HEK293 (cell line): ENCODE measurements around the gene C1orf115.

Experiments used
- CTCF ChIA-PET: fragments of 350-600 bp; formaldehyde crosslinking; extraction: SDS; loops from one replicate; lab custom pipeline; 2021; ENCODE audit warnings: antibody characterized with exemption; lab: Yijun Ruan, JAX
- POLR2A ChIA-PET: fragments of 300-600 bp; formaldehyde crosslinking; extraction: SDS; loops from one replicate; lab custom pipeline; 2020; ENCODE audit warnings: antibody characterized with exemption, inconsistent platforms; lab: Yijun Ruan, JAX
- H3K27ac ChIP-seq: fragments of 200-500 bp; sonication (Bioruptor generic); 2 replicates; pipeline ENCODE4 v1.5.1; 2014; ENCODE audit warnings: low read depth, low read length, control low read depth, inconsistent platforms; ENCODE audit errors: extremely low read depth
- H3K36me3 ChIP-seq, 2 experiments: fragments of 200-500 bp in 1 of 2; sonication (Bioruptor generic) in 1 of 2; 1 replicate in 1 of 2; 2 replicates in 1 of 2; pipeline ENCODE4 v1.5.1; 2014 to 2017; ENCODE audit warnings: inconsistent platforms in 2 of 2, low read length in 2 of 2; ENCODE audit not compliant: control insufficient read depth in 2 of 2, insufficient read depth in 1 of 2
- H3K4me1 ChIP-seq: fragments of 200-500 bp; sonication (Bioruptor generic); 2 replicates; pipeline ENCODE4 v1.5.1; 2014; ENCODE audit warnings: mild to moderate bottlenecking, low read length, inconsistent platforms; ENCODE audit not compliant: control insufficient read depth, insufficient read depth
- H3K4me3 ChIP-seq: 2 replicates; pipeline ENCODE4 v1.5.1; 2011; ENCODE audit warnings: low read depth, mild to moderate bottlenecking, control low read depth, low read length, moderate library complexity
- H3K9me3 ChIP-seq: fragments of 200-500 bp; sonication (Bioruptor generic); 2 replicates; pipeline ENCODE4 v1.5.1; 2014; ENCODE audit warnings: low read depth, low read length, inconsistent platforms; ENCODE audit not compliant: control insufficient read depth, insufficient read depth
- BCL11B ChIP-seq: fragments of 450-650 bp; formaldehyde crosslinking; IDR thresholded peaks from 2 replicates; pipeline ENCODE4 v1.5.1; 2016; ENCODE audit warnings: low read depth, missing biosample characterization, missing genetic modification characterization
- KLF10 ChIP-seq: fragments of 450-650 bp; IDR thresholded peaks from 2 replicates; pipeline ENCODE4 v1.5.1; 2018; ENCODE audit warnings: missing biosample characterization, mild to moderate bottlenecking, missing genetic modification characterization
- KLF7 ChIP-seq: fragments of 450-650 bp; formaldehyde crosslinking; IDR thresholded peaks from 2 replicates; pipeline ENCODE4 v1.5.1; 2016; ENCODE audit warnings: missing biosample characterization, missing genetic modification characterization, borderline replicate concordance
- KLF9 ChIP-seq: fragments of 450-650 bp; formaldehyde crosslinking; IDR thresholded peaks from 2 replicates; pipeline ENCODE4 v1.5.1; 2016; ENCODE audit warnings: missing biosample characterization, missing genetic modification characterization, low read depth
- TRIM28 ChIP-seq: IDR thresholded peaks from 2 replicates; pipeline ENCODE4 v1.6.1; 2011; ENCODE audit warnings: low read length, control low read depth, borderline replicate concordance
- YY1 ChIP-seq: fragments of 450-650 bp; formaldehyde crosslinking; IDR thresholded peaks from 2 replicates; pipeline ENCODE4 v1.5.1; 2018; ENCODE audit warnings: missing biosample characterization, missing genetic modification characterization
- YY2 ChIP-seq: fragments of 450-650 bp; formaldehyde crosslinking; IDR thresholded peaks from 2 replicates; pipeline ENCODE4 v1.5.1; 2016; ENCODE audit warnings: missing biosample characterization, missing genetic modification characterization
- ZEB2 ChIP-seq: fragments of 450-650 bp; formaldehyde crosslinking; IDR thresholded peaks from 2 replicates; pipeline ENCODE4 v1.5.1; 2016; ENCODE audit warnings: missing biosample characterization, missing genetic modification characterization
- ZFHX2 ChIP-seq: fragments of 450-650 bp; formaldehyde crosslinking; conservative IDR thresholded peaks from 2 replicates; pipeline ENCODE4 v1.5.1; 2016; ENCODE audit warnings: missing biosample characterization, missing genetic modification characterization
- ZNF121 ChIP-seq: fragments of 450-650 bp; formaldehyde crosslinking; IDR thresholded peaks from 2 replicates; pipeline ENCODE4 v1.5.1; 2016; ENCODE audit warnings: missing biosample characterization, missing genetic modification characterization
- ZNF132 ChIP-seq: fragments of 450-650 bp; formaldehyde crosslinking; IDR thresholded peaks from 2 replicates; pipeline ENCODE4 v1.5.1; 2017; ENCODE audit warnings: missing biosample characterization, missing genetic modification characterization, borderline replicate concordance
- ZNF174 ChIP-seq: fragments of 450-650 bp; formaldehyde crosslinking; IDR thresholded peaks from 2 replicates; pipeline ENCODE4 v1.5.0; 2017; ENCODE audit warnings: missing biosample characterization, mild to moderate bottlenecking, missing genetic modification characterization
- ZNF214 ChIP-seq: fragments of 450-650 bp; formaldehyde crosslinking; IDR thresholded peaks from 2 replicates; pipeline ENCODE4 v1.5.1; 2017; ENCODE audit warnings: missing biosample characterization, mild to moderate bottlenecking, missing genetic modification characterization, borderline replicate concordance
- ZNF23 ChIP-seq: fragments of 450-650 bp; formaldehyde crosslinking; IDR thresholded peaks from 2 replicates; pipeline ENCODE4 v1.5.1; 2016; ENCODE audit warnings: missing biosample characterization, missing genetic modification characterization, borderline replicate concordance
- ZNF335 ChIP-seq: fragments of 450-650 bp; formaldehyde crosslinking; conservative IDR thresholded peaks from 2 replicates; pipeline ENCODE4 v1.5.1; 2016; ENCODE audit warnings: missing biosample characterization, missing genetic modification characterization
- ZNF341 ChIP-seq: fragments of 450-650 bp; formaldehyde crosslinking; IDR thresholded peaks from 2 replicates; pipeline ENCODE4; 2016; ENCODE audit warnings: low read depth, missing biosample characterization, missing genetic modification characterization
- ZNF426 ChIP-seq: fragments of 450-650 bp; formaldehyde crosslinking; IDR thresholded peaks from 2 replicates; pipeline ENCODE4 v1.5.1; 2017; ENCODE audit warnings: missing biosample characterization, missing genetic modification characterization, mild to moderate bottlenecking, inconsistent platforms, moderate library complexity
- ZNF433 ChIP-seq: fragments of 450-650 bp; formaldehyde crosslinking; IDR thresholded peaks from 2 replicates; pipeline ENCODE4 v1.5.1; 2016; ENCODE audit warnings: missing biosample characterization, missing genetic modification characterization, low read depth
- ZNF473 ChIP-seq: fragments of 450-650 bp; formaldehyde crosslinking; IDR thresholded peaks from 2 replicates; pipeline ENCODE4 v1.5.1; 2017; ENCODE audit warnings: missing biosample characterization, missing genetic modification characterization
- ZNF544 ChIP-seq: fragments of 450-650 bp; formaldehyde crosslinking; IDR thresholded peaks from 2 replicates; pipeline ENCODE4 v1.5.0; 2017; ENCODE audit warnings: missing biosample characterization, missing genetic modification characterization
- ZNF76 ChIP-seq: fragments of 450-650 bp; formaldehyde crosslinking; IDR thresholded peaks from 2 replicates; pipeline ENCODE4; 2016; ENCODE audit warnings: low read depth, missing biosample characterization, missing genetic modification characterization, borderline replicate concordance
- ZNF776 ChIP-seq: fragments of 450-650 bp; formaldehyde crosslinking; IDR thresholded peaks from 2 replicates; pipeline ENCODE4 v1.5.0; 2017; ENCODE audit warnings: missing biosample characterization, missing genetic modification characterization, borderline replicate concordance
- ZSCAN30 ChIP-seq: fragments of 450-650 bp; IDR thresholded peaks from 2 replicates; pipeline ENCODE4 v1.5.1; 2018; ENCODE audit warnings: missing biosample characterization, mild to moderate bottlenecking, missing genetic modification characterization, moderate library complexity
- TF ChIP-seq, protein P1 (sequence below): fragments of 450-650 bp; formaldehyde crosslinking; IDR thresholded peaks from 2 replicates; pipeline ENCODE4 v1.5.1; 2016; ENCODE audit warnings: missing biosample characterization, missing genetic modification characterization
- TF ChIP-seq, protein P2 (sequence below): fragments of 450-650 bp; formaldehyde crosslinking; IDR thresholded peaks from 2 replicates; pipeline ENCODE4 v1.5.1; 2016; ENCODE audit warnings: missing biosample characterization, missing genetic modification characterization
- TF ChIP-seq, protein P3 (sequence below): fragments of 450-650 bp; formaldehyde crosslinking; IDR thresholded peaks from 2 replicates; pipeline ENCODE4 v1.5.1; 2017; ENCODE audit warnings: missing biosample characterization, missing genetic modification characterization
- TF ChIP-seq, protein P4 (sequence below): fragments of 450-650 bp; formaldehyde crosslinking; IDR thresholded peaks from 2 replicates; pipeline ENCODE4 v1.5.1; 2016; ENCODE audit warnings: missing biosample characterization, missing genetic modification characterization

The C1orf115 gene

DNA sequence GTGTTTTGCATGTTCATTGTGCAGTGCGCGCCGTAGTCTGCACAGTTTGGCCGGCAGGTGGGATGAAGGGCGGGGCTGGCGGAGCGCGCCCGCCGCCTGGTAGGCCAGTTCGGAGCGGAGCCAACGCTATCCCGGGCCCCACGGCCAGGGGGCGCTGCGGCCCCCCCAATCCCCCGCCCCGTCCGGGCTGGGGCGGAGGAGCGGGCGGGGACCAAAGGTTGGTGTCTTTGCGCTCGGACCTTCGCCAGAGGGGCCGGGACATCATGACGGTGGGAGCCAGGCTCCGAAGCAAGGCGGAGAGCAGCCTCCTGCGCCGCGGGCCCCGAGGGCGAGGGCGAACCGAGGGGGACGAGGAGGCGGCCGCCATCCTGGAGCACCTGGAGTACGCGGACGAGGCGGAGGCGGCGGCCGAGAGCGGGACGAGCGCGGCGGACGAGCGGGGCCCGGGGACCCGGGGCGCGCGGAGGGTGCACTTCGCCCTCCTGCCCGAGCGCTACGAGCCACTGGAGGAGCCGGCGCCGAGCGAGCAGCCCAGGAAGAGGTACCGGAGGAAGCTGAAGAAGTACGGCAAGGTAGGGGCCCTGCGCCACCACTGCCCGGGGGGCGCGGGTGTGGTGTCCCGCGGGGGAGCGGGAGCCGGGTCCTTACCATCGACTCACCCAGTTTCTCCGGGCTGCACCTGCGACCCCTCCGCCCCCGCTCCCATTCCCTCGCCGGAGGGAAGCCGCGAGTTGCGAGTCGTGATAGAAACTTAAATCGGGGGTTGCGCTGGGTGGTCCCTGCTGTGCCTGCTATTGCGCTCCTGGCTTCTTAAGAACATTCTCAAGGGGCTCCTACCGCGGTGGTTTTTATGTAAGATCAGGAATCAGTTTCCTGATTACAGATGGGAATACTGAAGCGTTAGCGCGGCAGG, at the start of gene C1orf115 (continued):
- peak; percentile 50; the same call in 1 of the 2 replicates for TF ChIP-seq ZNF76 (tag by site-specific recombination)
- TF ChIP-seq, protein P1, sequence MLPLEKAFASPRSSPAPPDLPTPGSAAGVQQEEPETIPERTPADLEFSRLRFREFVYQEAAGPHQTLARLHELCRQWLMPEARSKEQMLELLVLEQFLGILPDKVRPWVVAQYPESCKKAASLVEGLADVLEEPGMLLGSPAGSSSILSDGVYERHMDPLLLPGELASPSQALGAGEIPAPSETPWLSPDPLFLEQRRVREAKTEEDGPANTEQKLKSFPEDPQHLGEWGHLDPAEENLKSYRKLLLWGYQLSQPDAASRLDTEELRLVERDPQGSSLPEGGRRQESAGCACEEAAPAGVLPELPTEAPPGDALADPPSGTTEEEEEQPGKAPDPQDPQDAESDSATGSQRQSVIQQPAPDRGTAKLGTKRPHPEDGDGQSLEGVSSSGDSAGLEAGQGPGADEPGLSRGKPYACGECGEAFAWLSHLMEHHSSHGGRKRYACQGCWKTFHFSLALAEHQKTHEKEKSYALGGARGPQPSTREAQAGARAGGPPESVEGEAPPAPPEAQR, result no peak
- peak; percentile 68 for TF ChIP-seq YY1 (tag by site-specific recombination)
- TF ChIP-seq ZNF335 (tag by site-specific recombination), result peak; percentile 86
- TF ChIP-seq ZEB2 (tag by site-specific recombination), result peak; percentile 87
- TF ChIP-seq ZNF426 (tag by site-specific recombination), result no peak
- TF ChIP-seq KLF7 (tag by site-specific recombination), result peak; percentile 51; the same call in 1 of the 2 replicates

DNA sequence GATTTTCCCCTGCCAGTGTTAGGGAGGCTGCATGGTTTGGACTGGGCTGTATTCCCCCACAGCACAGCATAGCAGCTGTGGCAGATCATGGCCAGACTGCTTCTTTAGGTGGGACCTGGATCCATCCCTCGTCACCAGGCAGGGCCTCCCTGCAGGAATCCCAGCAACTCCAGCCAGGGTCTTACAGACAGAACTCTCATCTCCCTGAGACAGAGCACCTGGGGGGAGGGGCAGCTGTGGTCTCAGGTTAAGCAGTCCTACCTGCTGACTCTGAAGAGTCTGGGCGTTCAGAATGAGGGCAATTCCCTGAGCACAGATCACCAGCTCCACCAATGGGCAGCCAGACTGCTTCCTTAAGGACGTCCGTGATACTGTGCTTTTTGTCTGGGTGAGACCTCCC, 47.9 kb upstream of the C1orf115 start:
- Histone ChIP-seq H3K27ac (no peak overlapping the region), H3K4me3 (no peak overlapping the region), H3K4me1 (no peaks in the 10 kb centered on the region), H3K36me3 (peaks cover 0 to 14% of the 10 kb centered on the region in 2 experiments; a peak in 1 of 3 replicates), H3K9me3 (no peaks in the 10 kb centered on the region)
- POLR2A ChIA-PET, result no interaction called here
- CTCF ChIA-PET, result no interaction called here
- TF ChIP-seq BCL11B (tag by site-specific recombination) (no peak), KLF7 (tag by site-specific recombination) (no peak), ZNF335 (tag by site-specific recombination) (no peak), ZNF776 (tag by site-specific recombination) (no peak), KLF9 (no peak), ZNF341 (tag by site-specific recombination) (no peak)
- TF ChIP-seq, protein P2, sequence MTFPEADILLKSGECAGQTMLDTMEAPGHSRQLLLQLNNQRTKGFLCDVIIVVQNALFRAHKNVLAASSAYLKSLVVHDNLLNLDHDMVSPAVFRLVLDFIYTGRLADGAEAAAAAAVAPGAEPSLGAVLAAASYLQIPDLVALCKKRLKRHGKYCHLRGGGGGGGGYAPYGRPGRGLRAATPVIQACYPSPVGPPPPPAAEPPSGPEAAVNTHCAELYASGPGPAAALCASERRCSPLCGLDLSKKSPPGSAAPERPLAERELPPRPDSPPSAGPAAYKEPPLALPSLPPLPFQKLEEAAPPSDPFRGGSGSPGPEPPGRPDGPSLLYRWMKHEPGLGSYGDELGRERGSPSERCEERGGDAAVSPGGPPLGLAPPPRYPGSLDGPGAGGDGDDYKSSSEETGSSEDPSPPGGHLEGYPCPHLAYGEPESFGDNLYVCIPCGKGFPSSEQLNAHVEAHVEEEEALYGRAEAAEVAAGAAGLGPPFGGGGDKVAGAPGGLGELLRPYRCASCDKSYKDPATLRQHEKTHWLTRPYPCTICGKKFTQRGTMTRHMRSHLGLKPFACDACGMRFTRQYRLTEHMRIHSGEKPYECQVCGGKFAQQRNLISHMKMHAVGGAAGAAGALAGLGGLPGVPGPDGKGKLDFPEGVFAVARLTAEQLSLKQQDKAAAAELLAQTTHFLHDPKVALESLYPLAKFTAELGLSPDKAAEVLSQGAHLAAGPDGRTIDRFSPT (tag by site-specific recombination), result no peak

DNA sequence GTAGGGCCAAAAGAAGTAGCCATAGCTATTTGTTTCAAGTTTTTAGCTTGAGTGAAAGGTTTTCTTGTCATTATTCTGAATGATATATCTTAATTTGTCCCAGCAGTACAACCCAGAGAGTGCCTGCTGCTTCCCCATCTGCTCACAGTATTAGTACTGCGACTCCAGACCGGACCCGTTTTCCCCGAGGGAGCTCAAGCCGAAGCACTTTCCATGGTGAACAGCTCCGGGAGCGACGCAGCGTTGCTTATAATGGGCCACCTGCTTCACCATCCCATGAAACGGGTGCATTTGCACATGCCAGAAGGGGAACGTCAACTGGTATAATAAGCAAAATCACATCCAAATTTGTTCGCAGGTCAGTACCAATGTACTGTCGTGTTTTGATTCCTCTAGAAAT, 37.2 kb upstream of the C1orf115 start:
- Histone ChIP-seq H3K9me3 (no peaks in the 10 kb centered on the region), H3K4me3 (no peak overlapping the region), H3K4me1 (no peaks in the 10 kb centered on the region), H3K27ac (no peak overlapping the region), H3K36me3 (peaks cover 3 to 37% of the 10 kb centered on the region in 2 experiments)
- CTCF ChIA-PET, result no interaction called here
- POLR2A ChIA-PET, result no interaction called here
- no peak for TF ChIP-seq ZNF132 (tag by site-specific recombination)
- TF ChIP-seq ZNF433 (tag by site-specific recombination), result no peak
- TF ChIP-seq ZNF473 (tag by site-specific recombination), result no peak
- no peak for TF ChIP-seq YY2 (tag by site-specific recombination)
- no peak for TF ChIP-seq YY1 (tag by site-specific recombination)
- no peak for TF ChIP-seq ZNF214 (tag by site-specific recombination)
- no peak for TF ChIP-seq KLF10 (tag by site-specific recombination)
- TF ChIP-seq ZNF23 (tag by site-specific recombination), result no peak
- TF ChIP-seq TRIM28, result no peak
- TF ChIP-seq, protein P3, sequence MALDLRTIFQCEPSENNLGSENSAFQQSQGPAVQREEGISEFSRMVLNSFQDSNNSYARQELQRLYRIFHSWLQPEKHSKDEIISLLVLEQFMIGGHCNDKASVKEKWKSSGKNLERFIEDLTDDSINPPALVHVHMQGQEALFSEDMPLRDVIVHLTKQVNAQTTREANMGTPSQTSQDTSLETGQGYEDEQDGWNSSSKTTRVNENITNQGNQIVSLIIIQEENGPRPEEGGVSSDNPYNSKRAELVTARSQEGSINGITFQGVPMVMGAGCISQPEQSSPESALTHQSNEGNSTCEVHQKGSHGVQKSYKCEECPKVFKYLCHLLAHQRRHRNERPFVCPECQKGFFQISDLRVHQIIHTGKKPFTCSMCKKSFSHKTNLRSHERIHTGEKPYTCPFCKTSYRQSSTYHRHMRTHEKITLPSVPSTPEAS (tag by site-specific recombination), result no peak
- no peak for TF ChIP-seq ZNF121 (tag by site-specific recombination)
- TF ChIP-seq ZNF174, result no peak
- no peak for TF ChIP-seq ZFHX2 (tag by site-specific recombination)
- TF ChIP-seq, protein P4, sequence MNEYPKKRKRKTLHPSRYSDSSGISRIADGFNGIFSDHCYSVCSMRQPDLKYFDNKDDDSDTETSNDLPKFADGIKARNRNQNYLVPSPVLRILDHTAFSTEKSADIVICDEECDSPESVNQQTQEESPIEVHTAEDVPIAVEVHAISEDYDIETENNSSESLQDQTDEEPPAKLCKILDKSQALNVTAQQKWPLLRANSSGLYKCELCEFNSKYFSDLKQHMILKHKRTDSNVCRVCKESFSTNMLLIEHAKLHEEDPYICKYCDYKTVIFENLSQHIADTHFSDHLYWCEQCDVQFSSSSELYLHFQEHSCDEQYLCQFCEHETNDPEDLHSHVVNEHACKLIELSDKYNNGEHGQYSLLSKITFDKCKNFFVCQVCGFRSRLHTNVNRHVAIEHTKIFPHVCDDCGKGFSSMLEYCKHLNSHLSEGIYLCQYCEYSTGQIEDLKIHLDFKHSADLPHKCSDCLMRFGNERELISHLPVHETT (tag by site-specific recombination), result no peak
- no peak for TF ChIP-seq ZSCAN30 (tag by site-specific recombination)
- no peak for TF ChIP-seq ZNF544 (tag by site-specific recombination)
